CD4-positive, alpha-beta T cell treated with Interleukin-2 at 100 ng/mL for 4 hours (primary cell): Measurements from ENCODE around the gene KCTD19.
A peak's percentile ranks its signal among the peaks of the same experiment; 100 is the strongest.

Experiments used
- DNase-seq: peaks from one replicate; pipeline ENCODE4 v3.0.0-alpha.2; 2020; ENCODE audit warnings: low spot score

The KCTD19 gene

DNA sequence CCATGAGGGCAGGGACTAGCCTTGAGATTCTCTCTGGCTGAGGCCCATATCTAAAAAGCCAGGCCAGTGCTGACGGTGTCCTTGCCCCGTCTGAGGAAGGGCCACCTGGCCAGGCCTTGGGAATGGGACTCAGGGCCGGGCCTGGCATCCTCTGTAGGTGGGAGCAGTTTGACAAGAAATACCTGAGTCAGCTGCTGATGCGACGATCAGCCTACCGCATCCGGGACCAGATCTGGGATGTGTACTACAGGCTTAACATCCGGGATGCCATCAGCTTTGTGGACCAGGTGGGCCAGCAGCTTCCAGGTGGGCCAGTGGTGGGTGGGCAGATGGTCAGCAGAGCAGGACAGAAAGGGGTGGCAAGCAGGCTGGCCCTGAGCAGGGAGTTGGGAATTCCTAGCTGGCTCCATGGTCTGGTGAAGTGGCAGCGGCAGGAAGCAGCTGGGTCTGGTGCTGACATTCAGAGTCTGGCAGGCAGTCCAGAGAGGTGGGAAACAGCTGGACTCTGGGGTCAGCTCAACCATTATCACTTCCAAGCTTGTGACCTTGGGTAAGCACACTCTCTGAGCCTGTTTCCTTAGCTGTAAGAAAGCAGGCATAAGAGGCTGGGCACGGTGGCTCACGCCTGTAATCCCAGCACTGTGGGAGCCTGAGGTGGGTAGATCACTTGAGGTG is 68.2 kb downstream of the KCTD19 start:
- DNase-seq, result no peak

DNA sequence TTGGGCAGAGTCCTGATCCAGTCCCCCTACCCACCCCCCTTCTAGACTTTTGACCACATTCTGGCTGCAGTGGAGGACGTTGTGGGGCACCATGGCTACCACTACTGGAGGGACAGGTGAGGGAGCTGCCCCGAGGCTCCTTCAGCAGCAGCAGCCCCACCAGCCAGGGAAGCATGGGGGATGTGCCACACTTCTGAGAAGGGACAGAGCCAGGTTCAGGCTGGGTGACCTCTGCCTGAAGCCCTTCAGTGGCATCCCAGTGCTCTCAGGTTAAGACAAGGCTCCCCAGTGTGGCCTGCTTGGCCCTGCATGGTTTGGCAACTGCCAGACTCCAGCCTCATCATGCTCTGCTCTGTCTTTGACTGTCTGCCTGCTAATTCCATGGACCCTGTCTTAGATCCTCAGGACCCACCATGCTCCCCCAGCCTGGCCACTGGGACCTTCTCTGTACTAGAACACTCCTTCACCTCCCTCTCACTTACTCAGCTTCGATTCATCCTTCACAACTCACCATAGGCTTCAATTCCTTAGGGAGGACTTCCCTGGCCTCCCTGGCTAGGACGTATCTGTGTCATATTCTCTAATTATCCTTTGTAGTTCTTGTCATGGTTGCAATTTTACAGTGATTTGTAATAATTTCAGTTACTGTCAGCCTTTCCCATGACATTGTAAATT is 68.9 kb downstream of the KCTD19 start:
- no peak for DNase-seq

DNA sequence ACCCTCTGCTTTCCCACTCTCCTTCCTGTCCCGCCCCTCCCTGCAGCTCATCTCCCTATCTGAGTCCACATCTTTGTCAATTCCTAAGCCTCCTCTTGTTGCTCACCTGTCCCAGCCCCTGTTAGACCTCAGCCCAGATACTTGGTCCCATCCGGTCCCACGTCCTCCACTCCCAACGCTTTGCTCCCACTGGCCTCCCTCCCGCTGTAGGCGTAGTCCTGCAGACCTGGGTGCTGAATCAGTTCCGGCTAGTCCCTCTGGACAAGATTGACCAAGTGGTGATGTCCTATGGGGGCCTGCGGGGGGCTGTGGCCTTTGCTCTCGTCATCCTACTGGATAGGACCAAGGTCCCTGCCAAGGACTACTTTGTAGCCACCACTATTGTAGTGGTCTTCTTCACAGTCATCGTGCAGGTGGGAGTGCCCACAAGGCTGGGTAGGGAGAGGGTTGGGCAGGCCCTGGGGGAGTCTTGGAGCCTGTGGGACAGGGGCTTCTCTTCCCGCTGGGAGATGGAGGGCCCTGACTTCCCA is 69.8 kb downstream of the KCTD19 start:
- no peak for DNase-seq

DNA sequence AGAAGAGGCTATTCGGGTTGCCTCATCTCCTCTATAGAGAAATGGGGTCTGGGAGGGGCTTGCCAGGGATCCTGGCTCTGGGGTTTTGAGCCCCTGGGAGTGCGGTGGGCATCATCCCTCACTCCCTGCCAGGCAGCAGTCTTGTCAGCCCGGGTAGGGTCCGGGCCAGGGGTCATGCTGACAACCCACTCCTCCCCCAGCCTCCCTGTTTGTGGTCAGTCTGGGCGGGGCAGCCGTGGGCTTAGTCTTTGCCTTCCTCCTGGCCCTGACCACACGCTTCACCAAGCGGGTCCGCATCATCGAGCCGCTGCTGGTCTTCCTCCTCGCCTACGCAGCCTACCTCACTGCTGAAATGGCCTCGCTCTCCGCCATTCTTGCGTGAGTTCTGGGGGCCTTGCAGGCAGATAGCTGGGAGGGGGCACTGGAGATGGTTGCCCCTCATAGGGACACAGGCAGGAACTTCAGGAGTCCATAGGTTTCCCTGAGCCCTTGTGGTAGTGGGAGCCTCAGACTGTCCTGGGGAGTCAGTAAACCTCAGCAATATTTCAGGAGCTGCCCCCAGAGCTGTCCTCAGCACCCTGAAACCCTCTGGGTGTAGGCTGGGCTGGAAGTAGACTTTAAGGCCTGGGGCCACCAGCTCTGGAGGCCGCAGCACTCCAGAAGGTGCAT is 70.9 kb downstream of the KCTD19 start:
- no peak for DNase-seq

DNA sequence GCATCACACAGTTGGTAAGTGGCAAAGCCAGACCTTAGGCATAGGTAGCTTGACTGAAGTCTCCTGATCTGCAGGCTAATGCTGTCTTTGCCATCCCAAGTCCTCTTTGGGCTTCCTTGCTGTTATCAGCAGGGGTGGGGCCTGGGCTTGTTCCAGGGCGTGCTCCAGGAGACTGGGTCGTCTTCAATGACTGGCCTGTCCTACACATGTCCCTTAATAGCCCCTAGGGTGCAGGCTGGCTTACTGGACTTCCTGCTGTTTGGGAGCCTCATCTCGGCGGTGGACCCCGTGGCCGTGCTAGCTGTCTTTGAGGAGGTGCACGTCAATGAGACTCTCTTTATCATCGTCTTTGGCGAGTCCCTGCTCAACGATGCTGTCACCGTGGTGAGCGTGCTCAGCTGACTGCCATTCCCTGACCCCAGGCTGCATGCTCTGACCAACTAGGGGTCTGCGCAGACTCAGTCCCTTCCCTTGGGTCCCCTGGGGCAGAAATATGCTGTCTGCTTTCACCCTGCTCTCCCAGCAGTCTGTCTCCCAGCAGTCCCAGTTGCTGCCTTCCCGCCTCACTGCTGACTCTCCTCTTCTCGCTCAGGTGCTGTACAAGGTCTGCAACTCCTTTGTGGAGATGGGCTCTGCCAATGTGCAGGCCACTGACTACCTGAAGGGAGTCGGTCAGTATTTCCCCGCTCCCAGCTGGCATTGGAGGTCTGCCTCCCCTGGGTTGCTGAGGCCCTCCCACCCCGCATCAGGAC is 71.6 kb downstream of the KCTD19 start:
- no peak for DNase-seq

DNA sequence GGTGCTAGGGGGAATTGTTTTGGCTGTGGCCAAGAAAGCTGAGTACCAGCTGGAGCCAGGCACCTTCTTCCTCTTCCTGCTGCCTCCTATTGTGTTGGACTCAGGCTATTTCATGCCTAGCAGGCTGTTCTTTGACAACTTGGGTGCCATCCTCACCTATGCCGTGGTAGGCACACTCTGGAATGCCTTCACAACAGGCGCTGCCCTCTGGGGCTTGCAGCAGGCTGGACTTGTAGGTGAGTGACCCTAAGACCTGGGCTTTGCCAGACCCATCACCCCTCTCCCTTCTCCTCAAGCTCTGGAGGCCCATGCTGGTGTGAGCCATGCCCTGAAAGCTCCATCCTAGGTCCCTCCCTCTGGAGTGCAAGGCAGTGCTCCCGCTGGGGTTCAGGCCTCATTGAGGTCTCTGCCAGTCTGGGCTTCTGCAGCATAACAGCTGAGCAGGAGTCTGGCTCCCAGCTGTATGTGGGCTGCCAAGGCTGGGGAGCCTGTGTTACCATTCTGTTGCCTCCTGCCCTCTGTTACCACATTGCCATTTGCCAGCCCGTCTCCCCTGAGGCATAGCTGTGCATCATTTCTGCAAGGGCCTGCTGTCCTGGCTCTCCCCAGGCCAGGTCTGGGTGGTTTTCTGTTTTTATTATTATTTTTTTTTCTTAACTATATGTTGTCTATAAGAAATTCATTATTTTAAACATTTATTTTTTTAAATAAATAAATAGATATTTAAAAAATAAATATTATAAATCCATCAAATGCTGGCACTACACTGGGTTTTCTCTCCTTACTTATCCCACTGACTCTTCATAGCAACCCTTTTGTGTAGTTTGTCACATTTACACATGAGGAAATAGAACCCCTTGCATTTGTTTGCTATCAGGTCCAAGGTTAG is 73.7 kb downstream of the KCTD19 start:
- no peak for DNase-seq

DNA sequence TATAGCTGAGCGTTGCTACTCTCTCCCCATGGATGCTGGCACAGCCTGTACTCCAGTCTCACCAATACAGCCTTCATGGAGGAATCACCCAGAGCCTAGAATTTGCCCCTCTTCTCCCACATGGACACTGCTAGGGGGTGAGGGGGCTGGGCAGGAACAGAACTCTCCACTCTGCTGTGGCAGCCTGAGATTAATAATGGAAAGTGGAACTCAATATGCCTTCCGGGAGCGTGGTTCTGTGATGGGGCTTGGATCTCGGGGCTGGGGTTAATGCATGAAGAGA is 76.6 kb downstream of the KCTD19 start:
- DNase-seq, result no peak

DNA sequence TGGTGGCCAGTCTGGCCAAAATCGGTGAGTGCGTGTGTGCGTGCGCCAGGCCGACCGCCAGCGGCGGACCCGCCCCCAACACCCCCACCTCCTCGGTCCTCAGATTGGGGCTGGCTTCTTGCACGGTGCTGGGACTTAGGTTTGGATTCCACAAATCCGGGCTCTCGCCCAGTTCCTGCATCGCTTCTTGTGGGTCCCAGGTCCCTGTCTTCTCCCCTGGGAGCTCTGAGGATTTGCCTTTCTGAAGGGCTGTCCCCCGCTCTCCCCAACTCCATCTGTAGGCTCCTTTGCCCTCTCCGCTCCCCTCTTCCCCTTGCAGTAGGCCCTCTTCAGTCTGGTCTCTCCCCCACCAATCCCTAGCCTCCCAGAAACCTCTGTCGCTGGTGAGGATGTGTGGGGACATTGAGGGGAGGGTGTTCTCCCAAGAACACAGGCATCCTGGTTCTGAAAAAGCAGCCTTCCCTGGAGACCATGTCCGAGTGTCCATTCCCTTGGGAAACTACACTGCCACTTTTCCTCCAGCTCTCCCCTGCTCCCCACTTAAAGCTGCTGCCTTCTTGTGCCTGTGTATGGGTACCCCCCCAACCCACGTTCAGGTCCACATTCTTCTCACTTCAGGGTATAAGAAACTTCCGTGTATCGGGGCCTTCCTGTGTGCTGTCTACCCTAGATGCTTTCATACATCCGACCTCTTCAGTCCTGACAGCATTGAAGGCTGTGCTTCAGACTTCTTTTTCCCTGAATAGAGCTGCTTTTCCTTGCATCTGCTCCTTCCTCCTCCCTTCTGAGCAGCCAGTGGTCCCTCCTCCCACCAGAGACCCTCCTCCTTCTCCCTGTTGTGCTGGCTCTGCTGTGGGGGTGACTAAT is 77.1 kb downstream of the KCTD19 start:
- no peak for DNase-seq

DNA sequence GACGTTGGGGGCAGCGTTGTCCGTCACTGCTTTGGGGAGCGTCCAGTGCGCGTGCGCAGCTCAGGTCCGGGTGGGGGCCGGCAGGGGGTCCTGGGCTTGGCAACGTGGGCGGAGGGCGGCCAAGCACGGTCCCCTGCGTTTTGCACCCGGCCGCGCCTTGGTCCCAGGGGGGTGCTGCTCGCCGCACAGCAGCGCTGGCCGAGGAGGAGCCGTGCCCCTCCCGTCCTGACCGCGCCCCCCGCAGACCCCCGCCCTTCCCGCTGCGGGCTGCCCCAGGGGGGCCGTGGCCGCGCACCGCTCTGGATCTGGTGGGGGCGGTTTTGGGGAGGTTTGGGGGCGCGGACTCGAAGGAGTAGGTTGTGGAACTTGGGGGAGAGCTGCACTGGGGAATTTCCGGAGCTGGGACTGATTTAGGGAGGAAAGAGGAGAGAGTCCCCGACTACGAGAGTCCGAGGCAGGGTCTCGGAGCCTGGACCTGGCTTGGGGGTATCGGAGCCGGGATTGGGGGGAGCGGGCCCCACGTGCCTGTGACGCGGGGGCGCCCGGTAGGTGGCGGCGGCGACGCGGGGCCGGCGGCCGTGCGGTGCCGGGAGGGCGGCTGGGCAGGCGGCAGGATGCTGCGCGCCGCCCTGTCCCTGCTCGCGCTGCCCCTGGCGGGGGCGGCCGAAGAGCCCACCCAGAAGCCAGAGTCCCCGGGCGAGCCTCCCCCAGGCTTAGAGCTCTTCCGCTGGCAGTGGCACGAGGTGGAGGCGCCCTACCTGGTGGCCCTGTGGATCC is 78.0 kb downstream of the KCTD19 start, which contains the start of gene SLC9A5:
Gene SLC9A5, plus strand, starts transcription at position 579 of the 777 bp plus-strand sequence. Its CDS starts 36 bp downstream, at position 615.
- DNase-seq, result peak; percentile 7

DNA sequence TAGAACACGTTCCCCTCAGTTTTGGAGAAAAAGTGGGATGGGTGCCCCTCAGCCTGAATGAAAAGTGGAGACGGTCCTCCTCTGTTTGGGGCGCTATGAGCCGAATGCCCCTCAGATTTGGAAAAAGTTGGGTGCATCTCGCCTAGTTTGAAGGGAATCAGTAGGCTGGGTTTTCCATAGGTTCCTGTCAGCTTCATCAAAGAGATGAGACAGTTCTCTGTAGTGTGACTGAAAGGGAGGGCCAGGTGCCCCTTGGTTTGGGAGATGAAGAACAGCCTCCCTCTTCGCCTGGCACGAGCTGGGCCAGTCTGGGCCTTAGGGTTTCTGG is 78.5 kb downstream of the KCTD19 start:
- DNase-seq, result no peak

DNA sequence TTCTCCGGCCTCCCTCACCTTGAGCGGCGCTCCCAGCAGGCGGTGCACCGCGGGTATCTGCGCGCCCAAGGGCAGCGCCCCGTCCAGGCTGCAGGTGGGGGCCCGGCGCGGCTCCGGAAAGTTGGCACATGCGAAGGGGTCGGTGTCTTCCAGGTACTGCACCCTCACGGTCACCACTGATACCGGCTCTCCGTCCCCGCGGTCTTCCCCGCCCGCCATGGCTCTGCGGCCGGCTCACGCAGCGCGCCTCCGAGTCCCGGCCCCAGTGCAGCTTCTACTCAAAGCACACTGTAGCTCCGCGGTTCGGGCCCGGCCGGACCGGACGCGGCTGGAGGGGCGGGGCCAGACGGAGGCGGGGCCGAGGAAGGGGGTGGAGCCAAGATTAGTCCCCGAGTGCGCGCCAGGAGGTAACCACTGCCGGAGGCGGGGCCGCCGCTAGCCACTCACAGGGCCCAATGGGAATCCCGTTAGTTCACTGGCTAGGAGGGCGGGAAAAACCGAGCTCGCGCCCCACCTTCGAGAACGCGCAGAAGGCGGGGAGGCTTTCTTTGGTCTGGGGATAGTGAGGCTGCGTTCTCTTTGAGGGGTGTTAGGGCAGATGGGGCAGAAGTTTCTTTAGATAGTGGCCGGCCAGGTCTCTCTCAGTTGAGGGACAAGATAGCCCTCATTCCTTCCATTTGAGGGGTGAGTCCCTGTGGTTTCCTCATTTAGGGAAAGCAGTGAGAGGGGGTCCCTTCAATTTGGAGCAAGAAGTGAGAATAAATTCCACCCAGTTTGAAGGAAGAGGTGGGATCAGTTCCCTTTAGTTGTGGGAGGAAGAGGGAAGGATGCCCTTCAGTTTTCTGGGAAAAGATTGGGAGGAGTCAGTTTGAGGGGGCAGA is 79.1 kb downstream of the KCTD19 start, which contains the start of gene FHOD1:
Gene FHOD1, minus strand, starts transcription at position 290 of the 881 bp plus-strand sequence. Its CDS starts 71 bp downstream, at position 219.
- DNase-seq, result peak; percentile 96

DNA sequence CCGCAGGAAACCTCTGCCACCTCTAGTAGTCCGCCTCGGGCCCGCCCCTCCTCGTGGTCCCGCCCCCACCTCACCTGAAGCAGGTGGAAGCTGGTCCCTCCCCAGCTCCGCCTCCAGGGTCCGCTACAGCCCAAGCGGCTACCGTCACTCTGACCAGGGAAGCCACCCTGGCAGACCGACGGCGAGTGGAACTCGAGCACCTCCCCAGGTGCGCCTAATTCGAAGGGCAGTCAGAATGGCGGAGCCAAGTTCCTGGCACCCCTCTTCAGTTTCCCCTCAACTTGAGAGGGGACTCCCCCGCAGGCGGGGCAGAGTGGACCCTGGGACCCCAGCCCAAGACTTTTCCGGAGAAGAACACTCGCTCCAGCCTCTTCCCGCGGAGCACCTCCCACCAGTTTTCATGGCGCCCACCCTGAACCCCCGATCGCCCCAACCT is 79.8 kb downstream of the KCTD19 start:
- DNase-seq, result no peak

DNA sequence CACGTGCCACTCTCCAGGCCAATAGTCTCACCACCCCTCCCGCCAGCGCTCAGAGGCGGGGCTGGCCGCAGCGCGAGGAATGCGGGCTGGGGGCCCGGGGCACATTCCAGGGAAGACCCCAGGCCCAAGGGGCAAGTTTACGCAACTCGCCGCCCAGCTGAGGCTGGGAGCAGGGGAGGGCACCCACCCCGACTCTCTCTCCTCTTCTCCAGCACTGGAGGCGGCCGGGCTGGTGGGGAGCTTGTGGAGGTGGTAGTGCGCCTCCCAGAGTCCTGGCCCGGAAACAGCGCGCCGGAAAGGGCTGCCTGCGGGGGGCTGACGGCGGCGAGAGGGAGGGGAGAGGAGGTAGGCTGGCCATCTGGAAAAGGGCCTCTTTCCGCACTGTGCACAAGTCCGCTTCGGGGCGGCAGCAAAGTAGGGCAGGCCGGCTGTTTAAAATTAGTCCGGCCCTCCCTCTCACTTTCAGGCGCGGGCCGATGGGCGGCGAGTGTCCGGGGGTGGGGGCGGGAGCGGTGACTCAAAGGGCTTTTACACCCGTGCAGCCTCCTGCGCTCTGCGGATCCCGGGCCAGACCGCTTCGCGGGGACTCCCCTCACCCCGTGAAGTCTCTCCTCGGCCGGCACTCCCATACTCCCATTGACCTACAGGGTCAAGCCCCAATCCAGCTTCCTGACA is 80.3 kb downstream of the KCTD19 start:
- peak; percentile 42 for DNase-seq

DNA sequence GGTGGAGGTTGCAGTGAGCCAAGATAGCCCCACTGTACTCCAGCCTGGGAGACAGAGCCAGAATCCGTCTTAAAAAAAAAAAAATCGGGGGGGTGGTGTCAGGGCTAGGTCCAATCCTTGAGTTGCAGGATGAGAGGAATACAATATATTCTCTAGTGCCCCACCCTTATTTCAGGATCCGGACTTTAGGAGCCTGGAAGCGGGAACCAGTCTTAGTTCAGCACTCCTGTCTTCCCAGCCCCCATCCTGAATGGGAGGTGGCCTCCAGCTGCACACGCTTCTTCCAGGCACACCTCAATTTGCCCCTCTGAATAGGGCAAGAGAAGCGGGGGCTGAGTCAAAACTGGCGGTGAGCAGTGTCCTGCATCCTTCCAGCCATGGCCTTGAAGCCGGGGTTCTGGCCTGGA is 80.9 kb downstream of the KCTD19 start:
- no peak for DNase-seq

DNA sequence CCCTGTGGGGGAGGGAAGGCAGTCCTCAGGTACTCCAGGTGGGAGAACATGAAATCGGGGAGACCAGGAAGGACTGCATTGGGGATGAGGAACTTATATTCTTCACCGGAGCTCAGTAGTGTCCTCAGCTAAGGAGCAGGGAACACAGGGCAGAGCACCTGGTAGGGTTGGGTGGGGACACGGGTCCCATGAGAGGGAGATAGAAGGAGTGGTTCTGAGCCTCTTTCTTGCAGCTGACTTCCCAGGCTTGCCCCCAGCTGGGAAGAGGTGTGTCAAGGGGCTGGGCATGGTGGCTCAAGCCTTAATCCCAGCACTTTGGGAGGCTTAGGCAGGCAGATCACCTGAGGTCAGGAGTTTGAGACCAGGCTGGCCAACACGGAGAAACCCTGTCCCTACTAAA is 81.4 kb downstream of the KCTD19 start:
- no peak for DNase-seq

DNA sequence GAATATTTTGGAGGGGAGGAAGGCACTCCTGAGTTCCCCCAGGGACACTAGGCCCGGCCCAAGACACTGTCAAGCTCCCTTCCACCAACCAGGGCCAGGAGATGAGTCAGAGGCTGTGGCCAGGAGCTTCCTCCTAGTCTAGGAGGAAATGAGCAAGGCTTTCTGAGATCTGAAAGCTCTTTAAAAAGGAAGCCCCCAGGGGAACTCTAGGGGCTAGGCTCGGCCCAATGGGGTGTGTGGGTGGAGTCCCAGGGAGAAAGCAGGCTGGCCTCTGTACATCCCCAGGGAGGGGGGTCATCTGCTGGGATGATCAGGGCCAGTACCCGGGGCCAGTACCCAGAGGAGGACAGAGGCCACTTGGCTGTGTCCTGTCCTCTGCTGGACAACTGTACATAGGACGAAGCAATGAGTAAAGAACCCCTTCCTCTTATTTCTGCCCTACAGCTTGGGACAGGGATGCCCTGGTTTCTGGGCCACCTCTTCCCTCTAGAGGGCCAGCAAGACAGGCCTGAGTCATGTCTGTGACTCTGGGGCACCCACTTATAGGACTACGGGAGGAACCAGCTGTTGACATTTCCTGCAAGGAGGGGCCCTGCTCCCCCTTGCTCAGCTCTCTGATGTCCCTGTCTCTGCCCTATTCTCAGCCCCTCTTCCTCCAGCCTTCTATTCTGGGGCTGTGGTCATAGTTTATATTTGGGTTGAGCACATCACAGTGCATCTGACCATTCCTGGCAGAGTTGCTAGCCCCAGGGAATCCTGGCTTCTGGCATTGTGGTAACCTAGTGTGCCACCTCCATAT is 82.0 kb downstream of the KCTD19 start:
- DNase-seq, result peak; percentile 91

DNA sequence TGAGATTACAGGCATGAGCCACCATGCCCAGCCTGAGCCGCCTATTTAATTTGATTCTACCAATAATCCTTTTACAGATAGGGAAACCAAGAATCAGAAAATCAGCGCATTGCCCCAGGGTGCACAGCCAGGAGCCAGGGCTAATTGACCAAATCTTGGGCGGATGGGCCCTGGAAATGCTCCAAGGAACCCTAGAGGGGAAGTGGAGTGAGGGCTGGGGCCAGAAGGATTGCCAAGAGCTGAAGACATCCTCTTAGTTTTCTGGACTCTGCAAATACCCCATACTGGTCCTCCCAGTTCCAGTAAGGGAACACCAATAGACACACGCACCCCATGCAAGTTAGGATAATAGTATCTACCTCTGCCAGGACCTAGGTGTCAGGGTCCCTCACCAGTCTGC is 83.1 kb downstream of the KCTD19 start:
- DNase-seq, result no peak
